ENCODE data around the gene SLX4.

Gene SLX4

GRCh38 chr16:3655030-3655395 lies 43.6 kb upstream of the SLX4 start:
- WGBS (ENCODE audit: insufficient coverage), result 98% methylated on average over 12 of the region's 12 CpGs
- H3K4me1 ChIP-seq (ENCODE audit: control extremely low read depth in 1 of 4, control insufficient read depth in 4 of 4, insufficient read depth in 4 of 4, low read length in 3 of 4), result no peaks in the 10 kb centered on the region
- DNase-seq, result no peak
- H3K27ac ChIP-seq (ENCODE audit: insufficient read depth in 1 of 2, low read depth in 1 of 2, low read length in 2 of 2, poor library complexity in 1 of 2, severe bottlenecking in 2 of 2), result no peak overlapping the region
- H3K36me3 ChIP-seq (ENCODE audit: control insufficient read depth in 4 of 4, insufficient read depth in 4 of 4, low read length in 3 of 4), result peaks cover 11 to 69% (median 53%) of the 10 kb centered on the region in 4 experiments
- H3K9me3 ChIP-seq (ENCODE audit: control extremely low read depth in 1 of 5, control insufficient read depth in 4 of 5, insufficient read depth in 2 of 5, low read depth in 1 of 5, low read length in 4 of 5), result no peaks in the 10 kb centered on the region
- H3K27me3 ChIP-seq (replicated peaks in 2 of 5; ENCODE audit: control insufficient read depth in 4 of 5, insufficient read depth in 5 of 5, low read length in 4 of 5), result no peaks in the 10 kb centered on the region
- ChIA-PET POLR2A (no interaction called here), CTCF (interaction anchor here (1.2 to 2.2 kb wide), 4 partner anchors 9 to 129 kb away, joined by 3 to 6 read pairs (median 4); no protein-coding TSS in a partner anchor)
- no peak overlapping the region for H3K4me3 ChIP-seq (ENCODE audit: control insufficient read depth in 1 of 7, extremely low read depth in 1 of 7, insufficient read depth in 4 of 7, low read depth in 2 of 7, low read length in 6 of 7)

- Histone ChIP-seq H3K36me3 (ENCODE audit: control insufficient read depth in 4 of 4, insufficient read depth in 4 of 4, low read length in 3 of 4) (peaks cover 11 to 67% (median 48%) of the 10 kb centered on the region in 4 experiments), H3K27ac (ENCODE audit: insufficient read depth in 1 of 2, low read depth in 1 of 2, low read length in 2 of 2, poor library complexity in 1 of 2, severe bottlenecking in 2 of 2) (no peak within 1 kb of the TSS), H3K4me1 (ENCODE audit: control extremely low read depth in 1 of 4, control insufficient read depth in 4 of 4, insufficient read depth in 4 of 4, low read length in 3 of 4) (no peaks in the 10 kb centered on the region), H3K4me3 (ENCODE audit: control insufficient read depth in 1 of 7, extremely low read depth in 1 of 7, insufficient read depth in 4 of 7, low read depth in 2 of 7, low read length in 6 of 7) (no peak within 1 kb of the TSS), H3K27me3 (replicated peaks in 2 of 5; ENCODE audit: control insufficient read depth in 4 of 5, insufficient read depth in 5 of 5, low read length in 4 of 5) (no peaks in the 10 kb centered on the region), H3K9me3 (ENCODE audit: control extremely low read depth in 1 of 5, control insufficient read depth in 4 of 5, insufficient read depth in 2 of 5, low read depth in 1 of 5, low read length in 4 of 5) (no peaks in the 10 kb centered on the region)
- CTCF ChIA-PET, result interaction anchor here (1.4 to 2.2 kb wide), 4 partner anchors 11 to 42 kb away, joined by 3 to 6 read pairs (median 4); no protein-coding TSS in a partner anchor
- 91% methylated on average over 14 of the region's 14 CpGs for WGBS (ENCODE audit: insufficient coverage)
- POLR2A ChIA-PET, result no interaction called here
- DNase-seq, result peak; percentile 54 to 72 (median 69)
These were observed 43.0 kb upstream of the SLX4 start, which contains the start of gene DNASE1 for GRCh38 chr16:3654249-3654991. Gene DNASE1, plus strand, starts transcription at chr16:3654691. Its CDS starts 683 bp downstream, at chr16:3655374.

- Histone ChIP-seq H3K9me3 (ENCODE audit: control extremely low read depth in 1 of 5, control insufficient read depth in 4 of 5, insufficient read depth in 2 of 5, low read depth in 1 of 5, low read length in 4 of 5) (no peaks in the 10 kb centered on the region), H3K27ac (ENCODE audit: insufficient read depth in 1 of 2, low read depth in 1 of 2, low read length in 2 of 2, poor library complexity in 1 of 2, severe bottlenecking in 2 of 2) (no peak overlapping the region), H3K4me1 (ENCODE audit: control extremely low read depth in 1 of 4, control insufficient read depth in 4 of 4, insufficient read depth in 4 of 4, low read length in 3 of 4) (no peaks in the 10 kb centered on the region), H3K27me3 (replicated peaks in 2 of 5; ENCODE audit: control insufficient read depth in 4 of 5, insufficient read depth in 5 of 5, low read length in 4 of 5) (no peaks in the 10 kb centered on the region), H3K4me3 (ENCODE audit: control insufficient read depth in 1 of 7, extremely low read depth in 1 of 7, insufficient read depth in 4 of 7, low read depth in 2 of 7, low read length in 6 of 7) (no peak overlapping the region), H3K36me3 (ENCODE audit: control insufficient read depth in 4 of 4, insufficient read depth in 4 of 4, low read length in 3 of 4) (peaks cover 5 to 52% (median 35%) of the 10 kb centered on the region in 4 experiments)
- no peak for DNase-seq
- POLR2A ChIA-PET, result no interaction called here
- CTCF ChIA-PET, result interaction anchor here (1.8 kb wide), 1 partner anchor 10 kb away, joined by 5 read pairs; no protein-coding TSS in a partner anchor
- 97% methylated on average over 14 of the region's 14 CpGs for WGBS (ENCODE audit: insufficient coverage)
These were observed 41.2 kb upstream of the SLX4 start for GRCh38 chr16:3652373-3653195.

GRCh38 chr16:3651461-3652372 lies 40.3 kb upstream of the SLX4 start:
- DNase-seq, result no peak
- H3K9me3 ChIP-seq (ENCODE audit: control extremely low read depth in 1 of 5, control insufficient read depth in 4 of 5, insufficient read depth in 2 of 5, low read depth in 1 of 5, low read length in 4 of 5), result no peaks in the 10 kb centered on the region
- no peak overlapping the region for H3K4me3 ChIP-seq (ENCODE audit: control insufficient read depth in 1 of 7, extremely low read depth in 1 of 7, insufficient read depth in 4 of 7, low read depth in 2 of 7, low read length in 6 of 7)
- POLR2A ChIA-PET, result no interaction called here
- no peaks in the 10 kb centered on the region for H3K4me1 ChIP-seq (ENCODE audit: control extremely low read depth in 1 of 4, control insufficient read depth in 4 of 4, insufficient read depth in 4 of 4, low read length in 3 of 4)
- no peak overlapping the region for H3K27ac ChIP-seq (ENCODE audit: insufficient read depth in 1 of 2, low read depth in 1 of 2, low read length in 2 of 2, poor library complexity in 1 of 2, severe bottlenecking in 2 of 2)
- H3K27me3 ChIP-seq (replicated peaks in 2 of 5; ENCODE audit: control insufficient read depth in 4 of 5, insufficient read depth in 5 of 5, low read length in 4 of 5), result no peaks in the 10 kb centered on the region
- CTCF ChIA-PET, result no interaction called here
- peaks cover 2 to 43% (median 27%) of the 10 kb centered on the region in 4 experiments for H3K36me3 ChIP-seq (ENCODE audit: control insufficient read depth in 4 of 4, insufficient read depth in 4 of 4, low read length in 3 of 4)
- 89% methylated on average over 16 of the region's 18 CpGs for WGBS (ENCODE audit: insufficient coverage)

GRCh38 chr16:3650631-3651265 lies 39.3 kb upstream of the SLX4 start:
- Histone ChIP-seq H3K9me3 (ENCODE audit: control extremely low read depth in 1 of 5, control insufficient read depth in 4 of 5, insufficient read depth in 2 of 5, low read depth in 1 of 5, low read length in 4 of 5) (no peaks in the 10 kb centered on the region), H3K27me3 (replicated peaks in 2 of 5; ENCODE audit: control insufficient read depth in 4 of 5, insufficient read depth in 5 of 5, low read length in 4 of 5) (no peaks in the 10 kb centered on the region), H3K27ac (ENCODE audit: insufficient read depth in 1 of 2, low read depth in 1 of 2, low read length in 2 of 2, poor library complexity in 1 of 2, severe bottlenecking in 2 of 2) (no peak overlapping the region), H3K4me1 (ENCODE audit: control extremely low read depth in 1 of 4, control insufficient read depth in 4 of 4, insufficient read depth in 4 of 4, low read length in 3 of 4) (no peaks in the 10 kb centered on the region), H3K36me3 (ENCODE audit: control insufficient read depth in 4 of 4, insufficient read depth in 4 of 4, low read length in 3 of 4) (peaks cover 2 to 37% (median 22%) of the 10 kb centered on the region in 4 experiments), H3K4me3 (ENCODE audit: control insufficient read depth in 1 of 7, extremely low read depth in 1 of 7, insufficient read depth in 4 of 7, low read depth in 2 of 7, low read length in 6 of 7) (no peak overlapping the region)
- no peak for DNase-seq
- 97% methylated on average over 12 of the region's 13 CpGs for WGBS (ENCODE audit: insufficient coverage)
- CTCF ChIA-PET, result no interaction called here
- POLR2A ChIA-PET, result no interaction called here

- no peaks in the 10 kb centered on the region for H3K9me3 ChIP-seq (ENCODE audit: control extremely low read depth in 1 of 5, control insufficient read depth in 4 of 5, insufficient read depth in 2 of 5, low read depth in 1 of 5, low read length in 4 of 5)
- H3K4me1 ChIP-seq (ENCODE audit: control extremely low read depth in 1 of 4, control insufficient read depth in 4 of 4, insufficient read depth in 4 of 4, low read length in 3 of 4), result no peaks in the 10 kb centered on the region
- no peak overlapping the region for H3K4me3 ChIP-seq (ENCODE audit: control insufficient read depth in 1 of 7, extremely low read depth in 1 of 7, insufficient read depth in 4 of 7, low read depth in 2 of 7, low read length in 6 of 7)
- POLR2A ChIA-PET, result no interaction called here
- 96% methylated on average over 11 of the region's 15 CpGs for WGBS (ENCODE audit: insufficient coverage)
- no peak for DNase-seq
- no peaks in the 10 kb centered on the region for H3K27me3 ChIP-seq (replicated peaks in 2 of 5; ENCODE audit: control insufficient read depth in 4 of 5, insufficient read depth in 5 of 5, low read length in 4 of 5)
- peaks cover 2 to 30% (median 16%) of the 10 kb centered on the region in 4 experiments for H3K36me3 ChIP-seq (ENCODE audit: control insufficient read depth in 4 of 4, insufficient read depth in 4 of 4, low read length in 3 of 4)
- H3K27ac ChIP-seq (ENCODE audit: insufficient read depth in 1 of 2, low read depth in 1 of 2, low read length in 2 of 2, poor library complexity in 1 of 2, severe bottlenecking in 2 of 2), result no peak overlapping the region
- CTCF ChIA-PET, result interaction anchor here (0.9 to 1.6 kb wide), 4 partner anchors 9 to 16 kb away, joined by 3 to 5 read pairs (median 4); no protein-coding TSS in a partner anchor
These were observed 35.0 kb upstream of the SLX4 start for GRCh38 chr16:3646348-3646920.
